ENCODE results near the gene TRAF3IP1.
"Not testable (repeated sequence)": the region's sequence is repeated elsewhere in the genome, so short reads cannot be mapped to it uniquely, and the experiment has no call there.

The TRAF3IP1 gene

GRCh38 chr2:238320246-238320647, at the start of gene TRAF3IP1:
TSS of gene TRAF3IP1 (plus strand) at chr2:238320518. CDS start at chr2:238320663, 145 bp downstream.
- peak; percentile 97 for DNase-seq

GRCh38 chr2:238270606-238271005, 49.7 kb upstream of the TRAF3IP1 start:
- DNase-seq, result no peak

- DNase-seq, result no peak
These were observed 49.2 kb upstream of the TRAF3IP1 start for GRCh38 chr2:238271061-238271554.

- not testable (repeated sequence) for DNase-seq
These were observed 48.6 kb upstream of the TRAF3IP1 start for GRCh38 chr2:238271686-238272085.

DNA sequence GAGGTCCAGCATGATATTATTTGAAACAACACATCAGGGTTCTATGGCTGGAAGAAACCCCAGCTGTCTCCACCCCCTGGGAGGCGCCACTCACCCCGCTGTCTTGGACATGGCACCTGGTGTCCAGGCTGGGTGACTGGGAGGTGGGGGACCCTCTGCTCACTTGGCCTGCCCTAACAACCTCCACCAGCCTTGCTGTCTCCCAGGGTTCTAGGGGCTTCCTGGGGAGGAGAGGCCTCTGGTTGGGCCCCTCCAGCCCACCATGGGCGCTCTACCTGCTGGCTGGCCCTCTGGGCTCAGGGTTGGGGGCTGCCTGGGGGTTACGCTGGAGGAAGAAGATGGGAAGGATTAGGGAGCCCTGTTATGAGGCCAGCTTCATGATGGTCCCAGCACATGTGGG, 48.2 kb upstream of the TRAF3IP1 start:
- DNase-seq, result no peak

- DNase-seq, result not testable (repeated sequence)
These were observed 46.9 kb upstream of the TRAF3IP1 start for GRCh38 chr2:238273433-238273832.

DNA sequence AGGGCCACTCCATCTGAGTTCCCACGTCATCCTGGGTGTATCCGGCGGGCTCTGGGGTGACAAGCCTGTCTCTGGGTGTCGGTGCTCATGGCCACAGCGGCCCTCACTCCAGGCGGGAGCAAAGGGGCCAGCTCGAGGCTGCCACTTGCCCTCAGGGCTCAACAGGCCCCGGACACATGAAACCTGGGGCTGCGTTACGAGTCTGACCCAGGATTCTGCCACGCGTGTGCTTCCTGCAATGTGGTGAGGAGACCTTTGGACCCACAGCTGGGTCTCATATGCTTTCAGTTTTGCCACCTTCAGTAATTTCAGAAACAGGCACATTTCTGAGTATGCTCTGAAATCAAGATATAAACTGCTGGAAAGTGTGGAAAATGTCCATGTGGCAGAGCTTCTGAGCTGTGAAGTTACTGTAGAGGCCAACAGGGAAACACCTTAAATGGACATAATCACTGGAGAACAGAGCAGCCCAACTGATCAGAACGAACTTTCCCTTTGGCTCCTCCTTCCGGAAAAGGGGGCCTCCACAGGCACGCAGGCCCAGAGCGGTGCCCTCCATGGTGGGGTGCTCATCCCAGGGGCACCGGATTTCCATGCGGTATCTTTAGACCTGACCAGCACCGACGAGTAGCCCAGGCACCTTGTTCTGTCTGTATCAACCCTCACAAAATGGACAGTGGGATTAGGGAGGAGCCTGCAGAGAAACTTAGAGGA, 46.0 kb upstream of the TRAF3IP1 start:
- no peak for DNase-seq

- DNase-seq, result no peak
These were observed 42.6 kb upstream of the TRAF3IP1 start for GRCh38 chr2:238277695-238278094.

GRCh38 chr2:238278626-238279323, 41.5 kb upstream of the TRAF3IP1 start:
- no peak for DNase-seq

GRCh38 chr2:238279324-238279682, 41.0 kb upstream of the TRAF3IP1 start:
- no peak for DNase-seq

- no peak for DNase-seq
These were observed 40.1 kb upstream of the TRAF3IP1 start for GRCh38 chr2:238280083-238280825.

GRCh38 chr2:238281826-238282480, 38.4 kb upstream of the TRAF3IP1 start:
- DNase-seq, result no peak

DNA sequence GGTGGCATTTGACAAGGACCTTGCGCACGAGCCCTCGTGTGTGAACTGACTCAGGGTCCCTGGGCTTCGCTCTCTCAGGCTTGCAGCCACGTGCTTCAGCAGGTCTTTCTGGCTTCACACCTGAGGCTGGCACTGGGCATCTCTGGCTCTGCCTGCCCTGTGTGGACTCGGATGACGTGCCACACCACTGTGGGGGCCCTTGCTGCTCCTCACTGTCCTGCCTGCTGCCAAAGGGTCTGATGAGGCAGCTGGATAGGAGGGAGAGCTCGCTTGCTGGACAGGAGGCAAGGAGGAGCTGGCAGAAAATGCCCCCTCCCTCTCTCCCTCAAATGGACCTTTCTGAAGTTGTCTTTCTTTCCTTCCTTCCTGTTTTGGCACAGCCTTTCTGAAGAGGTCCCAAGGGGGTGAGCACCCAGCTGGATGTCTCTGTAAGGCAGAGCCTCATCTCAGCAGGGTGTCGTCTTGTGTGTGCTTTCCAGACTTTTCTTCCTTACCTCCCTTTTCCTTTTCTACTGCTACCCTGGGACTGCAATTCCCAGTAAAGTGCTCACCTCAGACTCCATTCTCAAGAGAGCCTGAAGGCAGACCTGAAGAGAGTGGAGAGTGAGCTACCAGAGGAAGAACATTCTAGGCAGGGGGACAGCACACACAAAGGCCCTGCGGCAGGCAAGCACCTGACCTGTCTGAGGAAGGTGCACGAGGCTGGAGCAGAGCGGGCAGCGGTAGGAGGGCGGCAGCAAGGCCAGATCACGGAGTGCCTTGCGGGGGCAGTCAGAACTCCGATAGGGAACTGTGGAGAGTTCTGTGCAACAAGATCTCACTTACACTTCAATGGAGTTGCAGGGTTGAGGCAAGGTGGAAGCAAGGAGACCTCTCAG, 37.2 kb upstream of the TRAF3IP1 start:
- no peak for DNase-seq

DNA sequence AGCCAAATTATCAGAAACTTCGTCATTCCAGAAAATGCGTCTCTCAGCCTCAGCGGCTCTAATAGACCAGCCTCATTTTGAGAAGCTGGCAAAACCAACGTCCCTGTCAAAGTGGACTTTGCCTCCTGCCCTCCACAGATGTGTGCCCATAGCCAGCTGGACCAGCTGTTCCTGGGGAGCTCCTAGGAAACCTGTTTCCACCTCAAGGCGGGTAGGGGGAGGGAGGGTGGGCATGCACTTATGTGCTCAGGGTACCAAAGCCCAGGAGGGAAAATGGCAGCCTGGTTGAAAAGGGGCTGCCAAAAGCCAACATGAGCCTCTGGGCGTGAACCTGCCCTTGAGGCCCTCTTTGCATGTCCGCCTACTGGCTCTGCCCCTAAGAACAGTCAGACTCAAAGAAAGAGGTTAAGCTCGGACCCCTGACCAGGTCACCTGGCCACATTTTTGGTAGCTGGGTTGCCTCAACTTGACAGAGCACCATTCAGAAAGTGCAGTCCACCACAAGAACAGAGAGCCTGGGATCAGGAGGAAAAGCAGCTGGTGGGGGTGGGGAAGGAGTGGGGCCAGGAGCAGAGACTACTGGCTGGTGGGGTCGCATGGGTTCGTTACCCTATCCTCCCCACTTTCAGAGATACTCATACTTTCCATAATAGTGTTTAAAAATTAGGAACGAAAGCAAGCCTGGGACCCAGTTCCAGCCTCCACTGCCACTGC, 35.4 kb upstream of the TRAF3IP1 start:
- no peak for DNase-seq

DNA sequence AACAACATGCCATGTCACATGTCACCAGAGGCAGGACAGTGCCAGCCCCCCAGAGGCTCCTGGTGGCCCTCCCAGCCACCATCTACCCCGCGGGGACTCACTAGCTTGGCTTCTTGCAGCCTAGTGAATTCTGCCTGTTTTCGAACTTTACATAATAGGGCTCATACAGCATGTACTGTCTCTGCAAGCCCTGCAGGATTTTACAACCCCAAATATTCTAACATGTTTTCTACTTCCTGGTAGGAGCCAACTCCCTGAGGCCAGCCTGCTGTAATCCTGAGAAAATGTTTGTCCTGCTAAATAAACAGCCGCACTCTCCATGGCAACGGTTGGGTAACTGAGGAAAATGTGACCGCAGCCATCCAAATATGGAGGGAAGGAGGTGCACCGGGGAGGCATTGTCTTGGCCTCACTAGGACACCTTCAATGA, 34.6 kb upstream of the TRAF3IP1 start:
- no peak for DNase-seq

GRCh38 chr2:238286095-238286494, 34.2 kb upstream of the TRAF3IP1 start:
- DNase-seq, result no peak

GRCh38 chr2:238286551-238286950, 33.8 kb upstream of the TRAF3IP1 start:
- DNase-seq, result no peak

DNA sequence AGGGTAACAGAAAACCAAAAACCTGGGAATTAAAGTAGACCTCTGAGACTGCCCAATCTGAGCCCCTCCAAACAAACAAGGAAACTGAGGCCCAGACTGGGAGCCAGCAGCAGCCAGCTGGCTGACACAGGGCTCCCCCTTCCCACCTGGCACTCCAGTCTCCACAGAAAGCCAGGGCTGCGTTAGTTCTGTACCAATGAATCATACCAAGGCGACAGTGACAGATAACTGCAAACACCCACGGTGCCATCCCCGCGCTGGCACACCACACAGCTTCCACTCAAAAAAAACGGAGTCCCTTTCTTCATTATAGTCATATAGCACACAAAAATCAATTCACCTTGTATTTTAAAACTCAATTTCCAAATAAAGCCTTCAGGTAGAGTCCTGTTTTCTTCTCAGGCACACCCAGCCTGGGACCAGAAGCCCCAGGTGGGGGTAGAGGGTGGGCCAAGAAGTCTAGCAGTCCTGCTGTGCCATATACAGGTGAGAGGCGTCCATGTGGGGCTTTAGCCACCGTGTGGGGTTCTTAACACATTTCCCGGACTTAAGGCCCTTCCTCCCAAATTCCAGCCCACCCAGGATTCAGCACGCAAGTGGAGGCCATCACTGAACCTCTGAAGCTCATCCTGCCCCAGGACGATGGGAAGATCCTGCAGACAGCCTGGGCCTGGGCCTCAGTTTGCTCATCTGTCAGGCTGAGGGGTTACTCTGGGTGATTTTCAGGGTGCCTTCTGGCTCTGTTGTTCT, 33.2 kb upstream of the TRAF3IP1 start:
- DNase-seq, result no peak

DNA sequence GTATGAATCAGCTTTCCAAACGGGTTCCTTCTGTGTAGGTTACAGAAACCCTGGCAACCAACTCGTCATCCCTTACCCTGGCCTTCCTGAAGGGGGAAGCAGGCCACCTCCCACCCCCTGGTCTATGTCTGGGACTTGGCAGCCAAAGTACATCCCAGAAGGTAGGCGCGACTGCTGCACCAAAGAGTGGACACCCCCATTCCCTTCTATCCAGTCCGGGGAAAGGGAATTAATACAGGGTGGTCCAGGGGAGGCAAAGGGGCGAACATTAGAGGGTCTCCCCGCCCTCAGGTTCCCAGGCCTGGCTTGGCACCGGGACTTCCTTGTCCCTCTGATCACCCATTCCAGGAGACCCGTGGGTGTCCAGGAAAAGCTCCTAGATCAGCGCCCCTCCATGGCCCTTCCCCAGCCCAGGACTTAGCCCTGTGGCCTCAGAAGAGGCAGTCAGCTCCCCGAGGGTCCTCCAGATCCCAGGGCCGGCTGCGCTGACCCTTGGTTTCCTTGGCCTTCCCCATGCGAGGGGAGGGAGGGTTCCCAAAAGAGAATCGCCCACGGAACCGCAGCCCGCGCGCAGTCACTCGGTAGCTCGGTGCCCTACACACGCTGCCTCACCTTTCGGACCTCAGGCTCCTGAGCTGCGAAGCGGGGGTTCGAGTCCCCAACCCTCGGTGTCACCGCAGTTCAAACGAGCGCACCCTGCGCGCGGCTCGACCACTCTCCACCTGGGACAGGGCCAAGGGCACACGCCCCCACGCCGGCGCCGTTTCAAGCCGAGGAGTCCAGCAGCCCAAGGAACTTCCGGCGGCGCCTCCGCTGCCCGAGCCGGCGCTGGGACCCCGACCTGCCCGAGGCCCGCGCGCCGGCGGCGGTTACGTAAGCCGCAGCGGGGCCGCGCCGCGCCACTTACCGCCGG, 32.3 kb upstream of the TRAF3IP1 start, which contains the start of gene PER2:
Gene PER2 (minus strand): TSS at position 874 of the 913 bp plus-strand sequence. CDS start 10,674 bp downstream, outside the sequence.
- DNase-seq, result peak; percentile 79

All from NCI-H82 (cell line).